Left ventricle myocardium inferior (tissue), 1 donor: ENCODE measurements around the gene PLEKHO1. TPM values are rescaled to one million over a fixed set of nuclear protein-coding genes. Genes with fewer than 3 reads are reported as not detected.
"Not testable (repeated sequence)": the region's sequence is repeated elsewhere in the genome, so short reads cannot be mapped to it uniquely, and the experiment has no call there.

Source experiments
- DNase-seq: peaks from one replicate; pipeline ENCODE4 v3.0.0-alpha.2; 2020
- H3K27ac ChIP-seq: fragments of 200-600 bp; replicated peaks from 2 replicates; pipeline ENCODE4 v1.8.0; 2021
- H3K27me3 ChIP-seq: fragments of 200-600 bp; 2 replicates; pipeline ENCODE4 v1.8.0; 2021; ENCODE audit warnings: low read depth
- H3K36me3 ChIP-seq: fragments of 200-600 bp; 2 replicates; pipeline ENCODE4 v1.8.0; 2021
- H3K4me1 ChIP-seq: fragments of 200-600 bp; 2 replicates; pipeline ENCODE4 v1.8.0; 2021
- H3K4me3 ChIP-seq: fragments of 200-600 bp; 2 replicates; pipeline ENCODE4 v1.8.0; 2021; ENCODE audit warnings: mild to moderate bottlenecking, moderate library complexity
- H3K9me3 ChIP-seq: fragments of 200-600 bp; replicated peaks from 2 replicates; pipeline ENCODE4 v1.8.0; 2021
- intact Hi-C: fragments of 100-400 bp; cut with micrococcal nuclease; formaldehyde crosslinking; loops from one replicate; pipeline ENCODE4 v1.11.0; 2022
- total RNA-seq: library from RNA; stranded (reverse); fragmentation: NEBNext Ultra II Directional; extraction: Animal tissue kit (Norgen Biotek cat#: 25700); gene quantifications from one replicate; pipeline ENCODE4 v1.2.1, GENCODE V29; 2021
- TF ChIP-seq, protein P1 (sequence below): fragments of 200-600 bp; IDR thresholded peaks from 2 replicates; pipeline ENCODE4 v1.8.0; 2021; ENCODE audit warnings: antibody characterized with exemption, mild to moderate bottlenecking, borderline replicate concordance
- donor health status: DM: no; HTN: yes; CAD: no; lungs with severe emphysema.

Gene PLEKHO1
- total RNA-seq, 1 donor from 2014 or later, result 49.4 TPM

DNA sequence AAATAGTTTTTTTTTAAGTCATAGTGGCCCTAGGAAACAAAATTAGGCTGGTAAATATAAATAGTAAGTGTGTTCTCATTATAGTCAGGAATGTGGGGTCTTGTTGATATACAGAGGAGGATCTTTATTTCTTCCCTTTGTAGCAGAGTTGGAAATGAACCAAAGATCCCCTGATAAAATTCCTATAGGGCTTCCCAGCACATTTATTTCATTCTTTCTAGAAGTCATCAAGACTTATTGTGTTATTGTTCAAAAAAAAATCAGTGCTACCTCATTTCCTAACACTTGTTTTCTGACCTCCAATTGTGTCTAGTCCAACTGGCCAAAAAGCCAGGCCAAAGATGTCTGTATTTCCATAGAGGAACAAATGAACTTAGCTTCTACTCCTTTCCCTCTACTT, 7.6 kb upstream of the PLEKHO1 start:
- intact Hi-C loops, result no loop called here
- peak overlapping the region; percentile 37 for H3K27ac ChIP-seq
- H3K9me3 ChIP-seq, result no peaks in the 10 kb centered on the region
- DNase-seq, result no peak
- H3K4me1 ChIP-seq, result peaks cover 33% of the 10 kb centered on the region
- no peak overlapping the region for H3K4me3 ChIP-seq
- H3K27me3 ChIP-seq, result no peaks in the 10 kb centered on the region
- TF ChIP-seq, protein P1, sequence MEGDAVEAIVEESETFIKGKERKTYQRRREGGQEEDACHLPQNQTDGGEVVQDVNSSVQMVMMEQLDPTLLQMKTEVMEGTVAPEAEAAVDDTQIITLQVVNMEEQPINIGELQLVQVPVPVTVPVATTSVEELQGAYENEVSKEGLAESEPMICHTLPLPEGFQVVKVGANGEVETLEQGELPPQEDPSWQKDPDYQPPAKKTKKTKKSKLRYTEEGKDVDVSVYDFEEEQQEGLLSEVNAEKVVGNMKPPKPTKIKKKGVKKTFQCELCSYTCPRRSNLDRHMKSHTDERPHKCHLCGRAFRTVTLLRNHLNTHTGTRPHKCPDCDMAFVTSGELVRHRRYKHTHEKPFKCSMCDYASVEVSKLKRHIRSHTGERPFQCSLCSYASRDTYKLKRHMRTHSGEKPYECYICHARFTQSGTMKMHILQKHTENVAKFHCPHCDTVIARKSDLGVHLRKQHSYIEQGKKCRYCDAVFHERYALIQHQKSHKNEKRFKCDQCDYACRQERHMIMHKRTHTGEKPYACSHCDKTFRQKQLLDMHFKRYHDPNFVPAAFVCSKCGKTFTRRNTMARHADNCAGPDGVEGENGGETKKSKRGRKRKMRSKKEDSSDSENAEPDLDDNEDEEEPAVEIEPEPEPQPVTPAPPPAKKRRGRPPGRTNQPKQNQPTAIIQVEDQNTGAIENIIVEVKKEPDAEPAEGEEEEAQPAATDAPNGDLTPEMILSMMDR, result no peak
- H3K36me3 ChIP-seq, result no peaks in the 10 kb centered on the region

DNA sequence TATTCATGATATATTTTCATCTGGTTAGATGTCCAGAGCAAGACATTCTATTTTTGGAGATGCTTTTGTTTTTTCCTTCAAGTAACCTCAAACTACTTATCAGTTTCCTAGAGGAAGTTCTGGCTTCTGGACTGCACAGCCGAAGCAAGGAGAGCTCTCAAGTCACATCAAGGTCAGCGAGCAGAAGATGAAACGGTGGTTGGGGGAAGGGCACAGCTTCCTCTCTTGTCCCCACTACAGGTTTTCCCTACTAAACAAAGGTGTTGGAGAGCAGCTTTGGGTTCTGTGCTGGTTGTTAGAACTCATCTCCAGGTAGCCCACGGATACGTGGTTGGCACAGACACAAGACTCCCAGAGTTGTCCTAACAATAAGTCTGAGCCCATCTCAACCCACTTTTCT, 5.1 kb upstream of the PLEKHO1 start:
- TF ChIP-seq, protein P1, result no peak
- no peaks in the 10 kb centered on the region for H3K27me3 ChIP-seq
- DNase-seq, result no peak
- intact Hi-C loops, result no loop called here
- H3K4me3 ChIP-seq, result no peak overlapping the region
- H3K36me3 ChIP-seq, result no peaks in the 10 kb centered on the region
- no peaks in the 10 kb centered on the region for H3K9me3 ChIP-seq
- peaks cover 47% of the 10 kb centered on the region for H3K4me1 ChIP-seq
- H3K27ac ChIP-seq, result peak overlapping the region; percentile 34

DNA sequence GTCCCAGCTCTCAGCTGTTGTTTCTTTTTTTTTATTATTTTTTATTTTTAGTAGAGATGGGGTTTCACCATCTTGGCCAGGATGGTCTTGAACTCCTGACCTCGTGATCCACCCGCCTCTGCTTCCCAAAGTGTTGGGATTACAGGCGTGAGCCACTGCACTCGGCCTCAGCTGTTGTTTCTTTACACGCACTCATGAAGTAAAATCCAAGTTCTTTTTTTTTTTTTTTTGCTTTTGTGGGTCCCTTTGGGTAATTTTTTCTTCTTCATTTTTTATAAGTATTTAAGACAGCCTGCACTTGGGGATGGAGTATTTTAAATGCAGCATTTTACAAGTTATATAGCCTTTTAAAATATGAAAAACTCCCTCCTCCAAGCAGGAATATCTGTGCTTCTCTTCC, 3.7 kb upstream of the PLEKHO1 start:
- H3K9me3 ChIP-seq, H3K27me3 ChIP-seq, H3K36me3 ChIP-seq, H3K27ac ChIP-seq, DNase-seq, intact Hi-C loops, H3K4me3 ChIP-seq: not testable (repeated sequence)
- H3K4me1 ChIP-seq, result peaks cover 51% of the 10 kb centered on the region

DNA sequence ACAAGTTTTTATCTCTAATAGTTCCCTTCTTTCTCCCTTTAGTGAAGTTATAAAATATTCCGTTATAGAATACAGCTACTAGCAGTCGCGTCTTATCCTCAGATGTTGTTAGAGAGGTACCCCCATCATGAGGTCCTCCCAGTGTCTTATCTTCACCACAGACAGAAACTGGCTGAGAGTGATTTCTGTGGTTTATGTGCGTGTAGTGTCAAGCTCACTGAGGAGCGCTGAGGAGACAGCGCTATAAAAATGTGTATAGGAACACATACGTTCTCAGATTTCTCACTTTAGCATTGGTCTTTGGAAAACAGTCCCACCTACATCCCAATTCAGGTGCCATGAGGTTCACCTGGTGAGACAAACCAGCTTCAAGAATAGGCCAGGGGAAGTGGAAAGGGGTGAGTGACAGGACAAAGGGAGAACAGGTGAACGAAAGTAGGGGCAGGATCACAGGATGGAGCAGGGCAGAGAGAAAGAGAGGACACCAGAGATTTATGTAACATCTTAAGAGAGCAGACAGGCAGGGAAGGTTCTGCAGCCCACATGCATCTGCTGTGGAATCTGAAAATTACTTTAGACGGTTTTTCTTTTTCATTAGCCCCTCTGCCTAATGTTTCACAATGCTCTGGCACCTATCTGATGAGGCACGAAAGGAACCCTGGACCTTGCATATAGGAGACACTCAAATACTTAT, 2.7 kb upstream of the PLEKHO1 start:
- no peak for DNase-seq

DNA sequence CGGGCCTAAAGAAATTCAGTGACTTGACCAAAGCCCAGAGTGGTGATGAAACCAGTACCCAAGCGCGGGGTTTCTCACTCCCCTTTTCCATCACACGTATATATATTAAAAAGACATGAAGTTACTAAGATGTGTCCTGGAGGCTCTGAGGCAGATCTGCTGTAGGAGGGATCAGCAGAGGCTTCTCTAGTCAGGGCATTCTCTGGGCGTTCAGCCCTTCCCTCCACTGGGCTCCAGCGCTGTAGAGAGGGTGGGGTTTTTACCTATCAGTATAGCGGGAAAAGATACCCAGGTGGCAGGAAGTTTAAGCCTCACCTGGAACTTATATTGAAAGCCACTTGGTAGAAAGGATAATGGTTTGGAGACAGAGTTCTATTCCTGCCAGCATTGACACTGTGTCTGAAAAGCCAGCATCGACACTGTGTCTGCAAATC, 862 bp upstream of the PLEKHO1 start:
- Histone ChIP-seq H3K9me3 (no peaks in the 10 kb centered on the region), H3K27ac (peak overlapping the region; percentile 92), H3K27me3 (no peaks in the 10 kb centered on the region), H3K4me1 (peaks cover 63% of the 10 kb centered on the region), H3K4me3 (peak overlapping the region; percentile 89), H3K36me3 (peaks cover 5% of the 10 kb centered on the region)
- intact Hi-C loops, result no loop called here
- no peak for DNase-seq
- TF ChIP-seq, protein P1, result no peak

More for the DNA sequence above, 2.7 kb upstream of the PLEKHO1 start:
- Histone ChIP-seq H3K4me3 (no peak overlapping the region), H3K4me1 (peaks cover 51% of the 10 kb centered on the region), H3K36me3 (no peaks in the 10 kb centered on the region), H3K9me3 (no peaks in the 10 kb centered on the region), H3K27me3 (no peaks in the 10 kb centered on the region), H3K27ac (no peak overlapping the region)
- TF ChIP-seq, protein P1, result no peak
- intact Hi-C loops, result no loop called here

DNA sequence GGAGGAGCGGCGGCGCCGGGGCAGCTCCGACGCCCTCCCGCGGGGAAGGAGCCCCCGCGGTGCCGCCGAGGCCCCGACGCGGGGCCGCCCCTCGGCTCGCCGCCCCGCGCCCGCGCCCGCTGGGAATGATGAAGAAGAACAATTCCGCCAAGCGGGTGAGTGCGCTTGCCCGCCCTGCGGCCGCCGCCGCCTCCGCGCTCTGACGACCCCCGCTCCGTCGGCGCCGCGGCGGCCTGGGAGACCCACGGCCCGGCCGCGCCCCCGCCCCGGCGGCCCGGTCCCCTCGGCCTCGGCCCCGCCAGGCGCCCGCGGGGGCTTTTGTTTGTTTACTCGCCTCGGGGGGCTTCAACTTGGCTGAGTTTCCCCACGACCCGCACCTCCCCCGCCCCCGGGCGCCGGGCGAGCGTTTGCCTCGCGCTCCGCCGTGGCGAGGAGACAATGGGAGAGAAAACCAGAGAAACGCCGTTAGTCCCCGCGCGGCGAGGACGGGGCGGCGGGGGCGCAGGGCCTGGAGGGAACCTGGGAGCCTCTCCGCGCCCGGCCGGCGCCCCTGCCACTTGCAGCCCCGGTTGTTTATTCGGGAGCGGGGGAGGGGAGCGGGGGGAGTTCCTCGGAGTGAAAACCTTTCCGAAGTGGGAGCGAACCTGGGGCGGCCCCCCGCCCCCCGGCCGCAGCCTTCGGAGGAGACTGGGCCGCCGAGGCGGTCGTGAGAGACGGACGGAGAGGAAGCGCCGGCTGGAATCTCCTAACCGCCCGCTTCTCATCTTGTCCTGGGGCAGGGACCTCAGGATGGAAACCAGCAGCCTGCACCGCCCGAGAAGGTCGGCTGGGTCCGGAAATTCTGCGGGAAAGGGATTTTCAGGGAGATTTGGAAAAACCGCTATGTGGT, 661 bp downstream of the PLEKHO1 start:
- no peaks in the 10 kb centered on the region for H3K9me3 ChIP-seq
- peak; percentile 40 for DNase-seq
- intact Hi-C loops, result no loop called here
- H3K4me1 ChIP-seq, result peaks cover 60% of the 10 kb centered on the region
- H3K27me3 ChIP-seq, result no peaks in the 10 kb centered on the region
- peak overlapping the region; percentile 92 for H3K27ac ChIP-seq
- TF ChIP-seq, protein P1, result no peak
- H3K4me3 ChIP-seq, result peak overlapping the region; percentile 89
- H3K36me3 ChIP-seq, result peaks cover 21% of the 10 kb centered on the region
